HEK293 (cell line): ENCODE measurements around the gene CDH23.

ENCODE experiments used
- CTCF ChIA-PET: fragments of 350-600 bp; formaldehyde crosslinking; extraction: SDS; loops from one replicate; lab custom pipeline; 2021; ENCODE audit warnings: antibody characterized with exemption; lab: Yijun Ruan, JAX
- POLR2A ChIA-PET: fragments of 300-600 bp; formaldehyde crosslinking; extraction: SDS; loops from one replicate; lab custom pipeline; 2020; ENCODE audit warnings: antibody characterized with exemption, inconsistent platforms; lab: Yijun Ruan, JAX
- H3K27ac ChIP-seq: fragments of 200-500 bp; sonication (Bioruptor generic); 2 replicates; pipeline ENCODE4 v1.5.1; 2014; ENCODE audit warnings: low read depth, low read length, control low read depth, inconsistent platforms; ENCODE audit errors: extremely low read depth
- H3K36me3 ChIP-seq, 2 experiments: fragments of 200-500 bp in 1 of 2; sonication (Bioruptor generic) in 1 of 2; 1 replicate in 1 of 2; 2 replicates in 1 of 2; pipeline ENCODE4 v1.5.1; 2014 to 2017; ENCODE audit warnings: inconsistent platforms in 2 of 2, low read length in 2 of 2; ENCODE audit not compliant: control insufficient read depth in 2 of 2, insufficient read depth in 1 of 2
- H3K4me1 ChIP-seq: fragments of 200-500 bp; sonication (Bioruptor generic); 2 replicates; pipeline ENCODE4 v1.5.1; 2014; ENCODE audit warnings: mild to moderate bottlenecking, low read length, inconsistent platforms; ENCODE audit not compliant: control insufficient read depth, insufficient read depth
- H3K4me3 ChIP-seq: 2 replicates; pipeline ENCODE4 v1.5.1; 2011; ENCODE audit warnings: low read depth, mild to moderate bottlenecking, control low read depth, low read length, moderate library complexity
- H3K9me3 ChIP-seq: fragments of 200-500 bp; sonication (Bioruptor generic); 2 replicates; pipeline ENCODE4 v1.5.1; 2014; ENCODE audit warnings: low read depth, low read length, inconsistent platforms; ENCODE audit not compliant: control insufficient read depth, insufficient read depth
- EGR2 ChIP-seq: fragments of 450-650 bp; formaldehyde crosslinking; IDR thresholded peaks from 2 replicates; pipeline ENCODE4 v1.5.1; 2016; ENCODE audit warnings: low read depth, missing biosample characterization, missing genetic modification characterization
- TCF7L2 ChIP-seq: IDR thresholded peaks from 2 replicates; pipeline ENCODE4 v1.6.1; 2011; ENCODE audit warnings: low read depth, mild to moderate bottlenecking, inconsistent platforms, low read length, moderate library complexity, borderline replicate concordance
- YY1 ChIP-seq: fragments of 450-650 bp; formaldehyde crosslinking; IDR thresholded peaks from 2 replicates; pipeline ENCODE4 v1.5.1; 2018; ENCODE audit warnings: missing biosample characterization, missing genetic modification characterization
- ZBTB1 ChIP-seq: fragments of 450-650 bp; formaldehyde crosslinking; IDR thresholded peaks from 2 replicates; pipeline ENCODE4 v1.5.1; 2016; ENCODE audit warnings: missing biosample characterization, missing genetic modification characterization
- ZFHX2 ChIP-seq: fragments of 450-650 bp; formaldehyde crosslinking; conservative IDR thresholded peaks from 2 replicates; pipeline ENCODE4 v1.5.1; 2016; ENCODE audit warnings: missing biosample characterization, missing genetic modification characterization
- ZFP3 ChIP-seq: fragments of 450-650 bp; formaldehyde crosslinking; IDR thresholded peaks from 2 replicates; pipeline ENCODE4 v1.5.1; 2016; ENCODE audit warnings: low read depth, missing biosample characterization, missing genetic modification characterization
- ZIC2 ChIP-seq: fragments of 450-650 bp; formaldehyde crosslinking; IDR thresholded peaks from 2 replicates; pipeline ENCODE4 v1.5.1; 2016; ENCODE audit warnings: missing biosample characterization, missing genetic modification characterization
- ZNF114 ChIP-seq: fragments of 450-650 bp; formaldehyde crosslinking; IDR thresholded peaks from 2 replicates; pipeline ENCODE4 v1.5.0; 2017; ENCODE audit warnings: missing biosample characterization, missing genetic modification characterization
- ZNF274 ChIP-seq, 2 experiments: fragments of 200-500 bp in 1 of 2; fragments of 450-650 bp in 1 of 2; sonication (Bioruptor generic) in 1 of 2; formaldehyde crosslinking in 1 of 2; IDR thresholded peaks; 2 replicates each; pipeline versions ENCODE4 v1.5.1 to v1.6.1; 2014 to 2016; ENCODE audit warnings: borderline replicate concordance in 1 of 2, inconsistent platforms in 1 of 2, low read length in 1 of 2, missing biosample characterization in 1 of 2, missing genetic modification characterization in 1 of 2
- ZNF311 ChIP-seq: fragments of 450-650 bp; formaldehyde crosslinking; IDR thresholded peaks from 2 replicates; pipeline ENCODE4 v1.5.1; 2017; ENCODE audit warnings: missing biosample characterization, missing genetic modification characterization, borderline replicate concordance
- ZNF335 ChIP-seq: fragments of 450-650 bp; formaldehyde crosslinking; conservative IDR thresholded peaks from 2 replicates; pipeline ENCODE4 v1.5.1; 2016; ENCODE audit warnings: missing biosample characterization, missing genetic modification characterization
- ZNF354C ChIP-seq: fragments of 450-650 bp; formaldehyde crosslinking; IDR thresholded peaks from 2 replicates; pipeline ENCODE4 v1.5.1; 2016; ENCODE audit warnings: missing biosample characterization, missing genetic modification characterization, low read depth, borderline replicate concordance
- ZNF48 ChIP-seq: fragments of 450-650 bp; formaldehyde crosslinking; IDR thresholded peaks from 2 replicates; pipeline ENCODE4 v1.5.1; 2016; ENCODE audit warnings: missing biosample characterization, missing genetic modification characterization
- ZNF544 ChIP-seq: fragments of 450-650 bp; formaldehyde crosslinking; IDR thresholded peaks from 2 replicates; pipeline ENCODE4 v1.5.0; 2017; ENCODE audit warnings: missing biosample characterization, missing genetic modification characterization
- ZNF777 ChIP-seq: fragments of 450-650 bp; formaldehyde crosslinking; IDR thresholded peaks from 2 replicates; pipeline ENCODE4 v1.5.1; 2017; ENCODE audit warnings: missing biosample characterization, missing genetic modification characterization, borderline replicate concordance
- TF ChIP-seq, protein P1 (sequence below): fragments of 450-650 bp; formaldehyde crosslinking; IDR thresholded peaks from 2 replicates; pipeline ENCODE4 v1.5.1; 2017; ENCODE audit warnings: missing biosample characterization, missing genetic modification characterization
- TF ChIP-seq, protein P2 (sequence below): fragments of 450-650 bp; formaldehyde crosslinking; IDR thresholded peaks from 2 replicates; pipeline ENCODE4 v1.5.1; 2016; ENCODE audit warnings: missing biosample characterization, missing genetic modification characterization
- TF ChIP-seq, protein P3 (sequence below): fragments of 450-650 bp; formaldehyde crosslinking; IDR thresholded peaks from 2 replicates; pipeline ENCODE4 v1.5.1; 2016; ENCODE audit warnings: missing biosample characterization, missing genetic modification characterization
- TF ChIP-seq, protein P4 (sequence below): fragments of 450-650 bp; formaldehyde crosslinking; IDR thresholded peaks from 2 replicates; pipeline ENCODE4 v1.5.1; 2017; ENCODE audit warnings: missing biosample characterization, missing genetic modification characterization
- TF ChIP-seq, protein P5 (sequence below): fragments of 450-650 bp; formaldehyde crosslinking; IDR thresholded peaks from 2 replicates; pipeline ENCODE4 v1.5.1; 2016; ENCODE audit warnings: missing biosample characterization, missing genetic modification characterization
- TF ChIP-seq, protein P6 (sequence below): fragments of 450-650 bp; formaldehyde crosslinking; IDR thresholded peaks from 2 replicates; pipeline ENCODE4 v1.5.1; 2016; ENCODE audit warnings: missing biosample characterization, missing genetic modification characterization

Gene CDH23

DNA sequence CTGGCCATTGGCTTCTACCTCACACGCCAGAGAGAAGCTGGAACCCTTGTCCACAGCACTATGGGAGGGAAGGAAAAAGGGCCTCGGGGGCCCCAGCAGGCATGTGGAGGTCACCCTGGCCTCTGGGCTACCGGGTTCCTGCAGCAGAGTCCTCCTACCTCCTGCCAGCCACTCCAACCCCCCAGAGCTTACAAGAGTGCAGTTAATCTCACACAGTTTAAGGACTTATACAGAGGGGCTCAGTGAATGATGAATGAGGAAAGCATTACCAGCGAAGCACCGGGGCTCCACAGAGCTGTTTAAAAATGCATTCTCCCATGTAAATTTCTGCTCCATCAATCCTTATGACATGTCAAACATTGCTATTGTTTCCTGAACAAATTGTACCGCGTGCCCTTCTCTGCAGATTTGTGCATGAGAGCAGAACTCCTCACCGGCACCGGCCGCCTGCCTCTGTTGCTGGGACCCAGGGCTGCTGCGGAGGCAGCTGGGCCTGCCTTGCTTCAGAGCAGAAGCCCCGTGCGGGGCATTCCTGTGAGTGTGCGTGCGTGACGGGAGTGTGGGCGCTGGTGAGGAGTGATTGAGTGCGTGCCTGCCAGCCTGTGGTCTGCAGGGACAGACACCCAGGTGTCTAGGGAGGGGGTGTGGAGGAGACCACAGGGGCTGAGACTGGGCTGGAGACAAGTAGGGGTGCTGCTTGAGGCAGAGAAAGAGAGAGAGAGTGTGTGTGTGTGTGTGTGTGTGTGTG, 270.1 kb downstream of the CDH23 start (continued):
- TF ChIP-seq ZIC2 (tag by site-specific recombination): peak; percentile 61; the same call in 1 of the 2 replicates
- TF ChIP-seq ZNF311 (tag by site-specific recombination): no peak
- no peak for TF ChIP-seq ZNF544
- TF ChIP-seq ZNF114 (tag by site-specific recombination): no peak
- TF ChIP-seq, protein P1, sequence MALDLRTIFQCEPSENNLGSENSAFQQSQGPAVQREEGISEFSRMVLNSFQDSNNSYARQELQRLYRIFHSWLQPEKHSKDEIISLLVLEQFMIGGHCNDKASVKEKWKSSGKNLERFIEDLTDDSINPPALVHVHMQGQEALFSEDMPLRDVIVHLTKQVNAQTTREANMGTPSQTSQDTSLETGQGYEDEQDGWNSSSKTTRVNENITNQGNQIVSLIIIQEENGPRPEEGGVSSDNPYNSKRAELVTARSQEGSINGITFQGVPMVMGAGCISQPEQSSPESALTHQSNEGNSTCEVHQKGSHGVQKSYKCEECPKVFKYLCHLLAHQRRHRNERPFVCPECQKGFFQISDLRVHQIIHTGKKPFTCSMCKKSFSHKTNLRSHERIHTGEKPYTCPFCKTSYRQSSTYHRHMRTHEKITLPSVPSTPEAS (tag by site-specific recombination): peak; percentile 43; the same call in 1 of the 2 replicates
- TF ChIP-seq, protein P2, sequence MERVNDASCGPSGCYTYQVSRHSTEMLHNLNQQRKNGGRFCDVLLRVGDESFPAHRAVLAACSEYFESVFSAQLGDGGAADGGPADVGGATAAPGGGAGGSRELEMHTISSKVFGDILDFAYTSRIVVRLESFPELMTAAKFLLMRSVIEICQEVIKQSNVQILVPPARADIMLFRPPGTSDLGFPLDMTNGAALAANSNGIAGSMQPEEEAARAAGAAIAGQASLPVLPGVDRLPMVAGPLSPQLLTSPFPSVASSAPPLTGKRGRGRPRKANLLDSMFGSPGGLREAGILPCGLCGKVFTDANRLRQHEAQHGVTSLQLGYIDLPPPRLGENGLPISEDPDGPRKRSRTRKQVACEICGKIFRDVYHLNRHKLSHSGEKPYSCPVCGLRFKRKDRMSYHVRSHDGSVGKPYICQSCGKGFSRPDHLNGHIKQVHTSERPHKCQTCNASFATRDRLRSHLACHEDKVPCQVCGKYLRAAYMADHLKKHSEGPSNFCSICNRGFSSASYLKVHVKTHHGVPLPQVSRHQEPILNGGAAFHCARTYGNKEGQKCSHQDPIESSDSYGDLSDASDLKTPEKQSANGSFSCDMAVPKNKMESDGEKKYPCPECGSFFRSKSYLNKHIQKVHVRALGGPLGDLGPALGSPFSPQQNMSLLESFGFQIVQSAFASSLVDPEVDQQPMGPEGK: no peak
- TF ChIP-seq ZNF354C (tag by site-specific recombination): no peak
- no peak for TF ChIP-seq ZNF274 (IDR thresholded peaks at IDR 0.05; ENCODE audit: low read length)
- TF ChIP-seq ZNF274 (tag by site-specific recombination; IDR thresholded peaks at IDR 0.05; ENCODE audit: borderline replicate concordance): no peak
- TF ChIP-seq ZFP3 (tag by site-specific recombination): no peak
- TF ChIP-seq TCF7L2: no peak
- peak; percentile 79 for TF ChIP-seq EGR2
- TF ChIP-seq YY1 (tag by site-specific recombination): no peak

DNA sequence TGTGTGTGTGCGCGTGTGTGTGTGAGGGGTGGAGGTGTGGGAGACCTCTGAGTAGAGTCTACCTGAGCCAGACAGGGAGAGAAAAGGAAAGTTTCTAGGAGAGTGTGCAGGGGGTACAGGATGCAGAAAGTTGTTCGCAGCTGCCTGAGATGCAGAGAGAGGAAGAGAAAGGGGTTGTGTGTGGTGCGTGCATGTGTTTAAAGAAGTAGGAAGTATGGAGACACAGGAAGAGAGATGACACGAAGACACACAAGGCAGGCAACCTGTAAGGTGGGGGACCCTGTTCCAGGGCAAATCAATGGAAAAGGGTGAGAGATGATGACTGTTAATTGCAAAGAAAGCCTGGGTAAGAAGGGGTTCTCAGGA, 270.6 kb downstream of the CDH23 start:
- H3K4me3 ChIP-seq: no peak overlapping the region
- TF ChIP-seq ZBTB1 (no peak), ZFHX2 (tag by site-specific recombination) (no peak), EGR2 (0 out of 2 replicates have a peak, but pooled peaks have one; percentile 5)
- TF ChIP-seq, all 188 proteins: peak for 1
- CTCF ChIA-PET: interaction anchor here (0.6 to 1.3 kb wide), 3 partner anchors 13 to 66 kb away, joined by 3 read pairs; no protein-coding TSS in a partner anchor
- POLR2A ChIA-PET: no interaction called here
- Histone ChIP-seq H3K27ac (no peak overlapping the region), H3K4me1 (no peaks in the 10 kb centered on the region), H3K36me3 (no peaks in the 10 kb centered on the region), H3K9me3 (no peaks in the 10 kb centered on the region)

DNA sequence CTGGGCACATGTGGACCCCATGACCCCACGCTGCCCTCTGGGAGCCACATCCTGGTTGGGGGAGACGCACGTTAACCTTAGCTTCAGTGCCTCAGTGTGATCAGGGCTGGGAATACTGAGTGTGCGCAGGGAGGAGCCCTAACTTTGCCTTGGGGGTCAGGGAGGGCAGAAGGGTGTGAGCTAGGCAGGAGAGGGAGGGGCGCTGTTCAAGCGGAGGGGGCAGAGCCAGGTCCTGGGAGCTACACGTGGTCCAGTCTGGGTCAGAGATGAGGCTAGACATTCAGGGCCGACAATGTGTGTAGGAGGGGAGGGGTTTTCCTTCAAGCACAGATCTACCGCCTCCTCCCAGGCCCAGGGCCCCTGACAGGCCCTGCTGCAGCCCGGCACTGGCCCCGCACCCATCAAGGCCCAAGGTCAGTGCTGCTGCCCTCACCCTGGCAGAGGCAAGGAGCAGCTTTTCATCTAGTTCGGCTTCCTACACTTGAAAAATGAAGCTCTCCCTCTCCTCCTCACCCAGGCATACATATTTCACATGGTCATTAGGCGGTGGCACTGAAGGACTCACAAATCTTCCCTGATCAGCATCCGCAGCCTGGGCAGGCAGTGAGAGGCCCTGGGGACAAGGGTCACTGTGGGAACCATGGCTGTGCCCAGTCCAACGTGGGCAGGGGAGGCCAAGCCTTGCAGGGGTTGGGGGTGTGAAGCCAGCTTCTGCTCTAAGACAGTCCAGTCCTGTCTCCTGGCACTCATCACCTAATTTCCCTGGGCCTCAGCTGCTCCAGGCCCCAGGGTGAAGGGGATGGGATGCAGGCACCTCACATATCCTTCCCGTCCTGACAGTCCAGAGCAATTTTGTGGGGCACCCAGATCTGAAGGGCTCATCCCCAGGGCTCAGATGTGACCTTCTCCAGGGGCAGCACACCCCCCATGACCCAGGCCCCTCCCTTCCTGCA, 275.6 kb downstream of the CDH23 start:
- Histone ChIP-seq H3K36me3 (no peaks in the 10 kb centered on the region), H3K4me3 (no peak overlapping the region), H3K9me3 (no peaks in the 10 kb centered on the region), H3K27ac (no peak overlapping the region), H3K4me1 (no peaks in the 10 kb centered on the region)
- ChIA-PET CTCF (interaction anchor here (1.2 kb wide), 1 partner anchor 26 kb away, joined by 3 read pairs; no protein-coding TSS in a partner anchor), POLR2A (no interaction called here)
- TF ChIP-seq, protein P3, sequence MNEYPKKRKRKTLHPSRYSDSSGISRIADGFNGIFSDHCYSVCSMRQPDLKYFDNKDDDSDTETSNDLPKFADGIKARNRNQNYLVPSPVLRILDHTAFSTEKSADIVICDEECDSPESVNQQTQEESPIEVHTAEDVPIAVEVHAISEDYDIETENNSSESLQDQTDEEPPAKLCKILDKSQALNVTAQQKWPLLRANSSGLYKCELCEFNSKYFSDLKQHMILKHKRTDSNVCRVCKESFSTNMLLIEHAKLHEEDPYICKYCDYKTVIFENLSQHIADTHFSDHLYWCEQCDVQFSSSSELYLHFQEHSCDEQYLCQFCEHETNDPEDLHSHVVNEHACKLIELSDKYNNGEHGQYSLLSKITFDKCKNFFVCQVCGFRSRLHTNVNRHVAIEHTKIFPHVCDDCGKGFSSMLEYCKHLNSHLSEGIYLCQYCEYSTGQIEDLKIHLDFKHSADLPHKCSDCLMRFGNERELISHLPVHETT (tag by site-specific recombination): no peak
- no peak for TF ChIP-seq ZNF48
- no peak for TF ChIP-seq ZNF335 (tag by site-specific recombination)
- TF ChIP-seq ZNF777 (tag by site-specific recombination): no peak
- TF ChIP-seq, protein P4, sequence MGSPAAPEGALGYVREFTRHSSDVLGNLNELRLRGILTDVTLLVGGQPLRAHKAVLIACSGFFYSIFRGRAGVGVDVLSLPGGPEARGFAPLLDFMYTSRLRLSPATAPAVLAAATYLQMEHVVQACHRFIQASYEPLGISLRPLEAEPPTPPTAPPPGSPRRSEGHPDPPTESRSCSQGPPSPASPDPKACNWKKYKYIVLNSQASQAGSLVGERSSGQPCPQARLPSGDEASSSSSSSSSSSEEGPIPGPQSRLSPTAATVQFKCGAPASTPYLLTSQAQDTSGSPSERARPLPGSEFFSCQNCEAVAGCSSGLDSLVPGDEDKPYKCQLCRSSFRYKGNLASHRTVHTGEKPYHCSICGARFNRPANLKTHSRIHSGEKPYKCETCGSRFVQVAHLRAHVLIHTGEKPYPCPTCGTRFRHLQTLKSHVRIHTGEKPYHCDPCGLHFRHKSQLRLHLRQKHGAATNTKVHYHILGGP: no peak
- TF ChIP-seq, protein P5, sequence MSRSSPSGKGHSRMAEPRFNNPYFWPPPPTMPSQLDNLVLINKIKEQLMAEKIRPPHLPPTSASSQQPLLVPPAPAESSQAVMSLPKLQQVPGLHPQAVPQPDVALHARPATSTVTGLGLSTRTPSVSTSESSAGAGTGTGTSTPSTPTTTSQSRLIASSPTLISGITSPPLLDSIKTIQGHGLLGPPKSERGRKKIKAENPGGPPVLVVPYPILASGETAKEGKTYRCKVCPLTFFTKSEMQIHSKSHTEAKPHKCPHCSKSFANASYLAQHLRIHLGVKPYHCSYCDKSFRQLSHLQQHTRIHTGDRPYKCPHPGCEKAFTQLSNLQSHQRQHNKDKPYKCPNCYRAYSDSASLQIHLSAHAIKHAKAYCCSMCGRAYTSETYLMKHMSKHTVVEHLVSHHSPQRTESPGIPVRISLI (tag by site-specific recombination): no peak
- TF ChIP-seq, protein P6, sequence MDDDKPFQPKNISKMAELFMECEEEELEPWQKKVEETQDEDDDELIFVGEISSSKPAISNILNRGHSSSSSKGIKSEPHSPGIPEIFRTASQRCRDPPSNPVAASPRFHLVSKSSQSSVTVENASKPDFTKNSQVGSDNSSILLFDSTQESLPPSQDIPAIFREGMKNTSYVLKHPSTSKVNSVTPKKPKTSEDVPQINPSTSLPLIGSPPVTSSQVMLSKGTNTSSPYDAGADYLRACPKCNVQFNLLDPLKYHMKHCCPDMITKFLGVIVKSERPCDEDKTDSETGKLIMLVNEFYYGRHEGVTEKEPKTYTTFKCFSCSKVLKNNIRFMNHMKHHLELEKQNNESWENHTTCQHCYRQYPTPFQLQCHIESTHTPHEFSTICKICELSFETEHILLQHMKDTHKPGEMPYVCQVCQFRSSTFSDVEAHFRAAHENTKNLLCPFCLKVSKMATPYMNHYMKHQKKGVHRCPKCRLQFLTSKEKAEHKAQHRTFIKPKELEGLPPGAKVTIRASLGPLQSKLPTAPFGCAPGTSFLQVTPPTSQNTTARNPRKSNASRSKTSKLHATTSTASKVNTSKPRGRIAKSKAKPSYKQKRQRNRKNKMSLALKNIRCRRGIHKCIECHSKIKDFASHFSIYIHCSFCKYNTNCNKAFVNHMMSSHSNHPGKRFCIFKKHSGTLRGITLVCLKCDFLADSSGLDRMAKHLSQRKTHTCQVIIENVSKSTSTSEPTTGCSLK: no peak
